HG03521 (cell line): ENCODE measurements around the gene LAMB2.

Source experiments
- ATAC-seq: cut with Tn5 transposase; IDR thresholded peaks from one replicate; pipeline ENCODE4 v1.9.1; 2021; ENCODE audit warnings: mild to moderate bottlenecking, moderate library complexity; ENCODE audit not compliant: unreplicated experiment

Gene LAMB2

GRCh38 chr3:49161808-49162530 is 29.1 kb upstream of the LAMB2 start:
- no peak for ATAC-seq

DNA sequence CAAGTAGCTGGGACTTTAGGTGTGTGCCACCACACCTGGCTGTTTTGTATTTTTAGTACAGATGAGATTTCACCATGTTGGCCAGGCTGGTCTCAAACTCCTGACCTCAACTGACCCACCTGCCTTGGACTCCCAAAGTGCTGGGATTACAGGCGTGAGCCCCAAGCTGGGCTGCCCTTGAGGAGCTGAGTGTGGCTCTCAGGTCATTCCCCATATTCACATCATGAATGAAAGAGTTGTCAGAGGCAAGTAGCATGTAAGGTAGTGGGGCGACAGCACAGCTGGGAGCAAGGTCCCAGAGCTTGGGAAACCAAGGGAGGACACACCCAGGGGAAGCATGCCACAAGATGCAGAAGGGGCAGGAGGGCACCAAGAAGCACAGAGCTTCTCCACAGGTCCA is 28.3 kb upstream of the LAMB2 start:
- ATAC-seq, result no peak

DNA sequence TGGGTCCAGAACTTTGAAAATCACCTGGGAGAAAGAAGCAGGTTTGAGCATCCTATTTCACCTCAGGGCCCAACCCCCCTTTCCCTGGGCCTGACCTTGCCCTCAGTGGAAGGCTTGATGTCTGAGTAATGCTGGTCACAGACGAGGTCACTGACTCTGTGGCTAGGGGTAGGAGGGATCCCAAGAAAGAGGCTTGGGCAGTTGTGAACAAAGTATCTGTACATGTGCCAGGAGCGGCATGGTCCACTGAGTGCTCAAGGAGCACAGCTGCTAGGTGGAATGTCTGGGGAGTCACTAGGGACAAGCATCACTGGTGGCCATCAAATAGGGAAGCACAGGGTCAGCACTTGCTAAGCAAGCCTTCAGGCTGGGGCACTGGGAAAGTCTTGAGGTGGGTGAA is 25.9 kb upstream of the LAMB2 start:
- no peak for ATAC-seq

- ATAC-seq, result no peak
Observed at GRCh38 chr3:49158103-49158709, 25.4 kb upstream of the LAMB2 start.

DNA sequence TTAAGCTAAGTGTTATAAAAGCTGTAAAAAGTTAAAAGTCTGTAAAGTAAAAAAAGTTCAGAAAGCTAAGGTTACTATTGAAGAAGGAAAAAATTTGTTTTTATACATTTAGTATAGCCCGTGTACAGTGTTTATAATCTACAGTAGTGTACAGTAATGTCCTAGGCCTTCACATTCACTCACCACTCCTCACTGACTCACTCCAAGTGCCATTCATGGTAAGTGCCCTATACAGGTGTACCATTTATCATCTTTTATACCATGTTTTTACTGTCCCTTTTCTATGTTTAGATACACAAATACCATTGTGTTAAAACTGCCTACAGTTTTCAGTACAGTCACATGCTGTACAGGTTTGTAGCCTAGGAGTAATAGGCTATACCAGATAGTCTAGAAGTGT is 24.4 kb upstream of the LAMB2 start:
- no peak for ATAC-seq

DNA sequence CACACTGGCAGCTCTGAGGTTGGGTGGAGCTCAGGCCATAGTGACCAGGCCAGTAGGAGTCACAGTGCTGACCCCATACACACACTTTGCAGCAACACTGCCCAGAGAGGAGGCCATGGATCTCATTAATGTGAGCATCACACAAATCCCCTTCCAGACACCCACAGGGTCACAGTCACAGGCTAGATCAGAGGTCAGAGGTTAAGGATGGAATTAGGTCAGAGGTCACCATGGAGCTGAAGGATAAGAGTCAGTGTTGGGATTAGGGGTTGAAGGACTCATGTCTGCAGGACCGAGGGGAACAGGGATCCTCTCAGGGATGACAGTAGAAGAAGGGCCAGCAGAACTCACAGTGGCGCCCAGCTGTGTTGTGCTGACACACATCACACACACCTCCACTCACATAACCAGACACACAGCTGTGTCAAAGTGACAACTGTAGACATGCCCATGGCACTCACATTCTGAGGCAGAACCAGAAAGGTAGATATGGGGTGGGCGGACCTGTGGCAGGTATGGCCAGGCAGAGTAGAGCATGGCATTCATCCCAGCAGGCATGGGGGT is 20.6 kb upstream of the LAMB2 start:
- no peak for ATAC-seq

DNA sequence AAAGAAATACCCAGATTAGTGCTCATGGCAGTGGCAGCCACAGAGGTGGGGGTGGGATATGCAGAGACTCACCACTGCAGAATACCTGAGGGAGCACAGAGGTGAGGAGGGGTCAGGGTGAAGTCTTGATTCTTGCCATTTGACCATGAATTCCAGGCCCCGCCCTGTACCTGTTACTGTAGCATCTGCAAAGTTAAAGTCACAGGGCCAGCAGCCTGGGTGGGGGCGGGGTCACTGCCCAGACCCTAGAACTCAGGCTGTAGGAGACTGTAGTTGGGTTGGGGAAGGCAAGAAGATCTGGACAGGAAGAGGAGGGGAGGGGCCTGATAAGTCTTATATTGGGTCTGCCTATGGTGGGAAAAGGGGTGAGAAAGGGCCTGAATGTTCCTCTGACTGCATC is 18.8 kb upstream of the LAMB2 start:
- ATAC-seq, result no peak

GRCh38 chr3:49148159-49148558 is 15.3 kb upstream of the LAMB2 start:
- ATAC-seq, result no peak

DNA sequence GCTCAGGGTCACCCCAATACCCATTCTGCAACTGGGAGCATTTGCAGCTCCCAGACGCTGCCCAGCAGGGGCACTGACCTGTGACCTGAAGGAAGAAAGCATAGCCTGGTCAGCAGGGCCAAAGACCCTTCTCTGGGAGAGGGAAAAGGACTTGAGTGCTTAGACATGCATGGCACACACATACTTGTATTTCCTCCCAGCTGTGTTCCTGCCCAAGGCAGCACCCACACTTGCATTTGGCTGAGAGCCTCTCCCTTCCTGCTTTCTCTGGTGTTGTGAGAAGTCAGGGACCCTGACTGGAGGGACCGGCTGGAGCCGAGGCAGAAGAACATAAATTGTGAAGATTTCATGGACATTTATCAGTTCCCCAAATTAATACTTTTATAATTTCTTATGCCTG is 7.2 kb upstream of the LAMB2 start:
- ATAC-seq, result no peak

- no peak for ATAC-seq
Observed at GRCh38 chr3:49135499-49135898, 2.6 kb upstream of the LAMB2 start.

GRCh38 chr3:49134471-49135265 is 1.8 kb upstream of the LAMB2 start:
- no peak for ATAC-seq

DNA sequence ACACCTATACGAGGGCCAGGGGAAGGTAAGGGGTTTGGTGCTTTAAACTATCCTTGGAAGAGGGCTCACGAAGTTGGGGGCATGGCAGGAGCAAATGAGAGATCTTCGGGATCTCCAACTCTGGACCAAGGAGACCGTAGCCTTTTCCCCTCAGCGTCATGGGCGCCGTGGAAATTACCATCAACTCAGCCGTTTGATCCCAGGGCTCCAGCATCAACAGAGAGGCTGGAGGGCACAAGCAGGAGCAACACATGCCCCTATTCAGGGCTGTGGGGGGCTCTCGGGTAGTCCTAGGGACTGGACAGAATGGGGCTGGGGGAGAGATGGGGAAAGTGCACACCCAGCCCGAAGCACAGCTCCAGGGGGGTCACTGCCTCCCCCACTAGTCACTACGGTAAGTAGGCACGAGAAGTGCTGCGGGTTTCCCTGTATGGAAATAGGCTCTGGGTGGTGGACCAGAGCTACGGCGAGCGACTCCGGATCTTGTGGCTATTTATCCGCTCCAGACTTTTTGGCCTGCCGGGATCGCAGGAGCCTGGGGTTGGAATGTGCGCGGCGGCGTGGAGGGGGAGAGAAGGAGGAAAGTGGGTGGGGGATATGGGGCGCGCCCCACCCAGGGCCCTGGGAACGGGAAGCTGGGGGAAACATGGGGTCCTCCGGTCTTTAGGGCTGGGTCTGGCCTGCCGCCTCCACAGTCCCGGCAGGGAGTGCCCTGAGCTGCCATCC is 539 bp upstream of the LAMB2 start:
- no peak for ATAC-seq

GRCh38 chr3:49132073-49132436 is 795 bp downstream of the LAMB2 start:
- no peak for ATAC-seq

- no peak for ATAC-seq
Observed at GRCh38 chr3:49131576-49131975, 1.3 kb downstream of the LAMB2 start.

DNA sequence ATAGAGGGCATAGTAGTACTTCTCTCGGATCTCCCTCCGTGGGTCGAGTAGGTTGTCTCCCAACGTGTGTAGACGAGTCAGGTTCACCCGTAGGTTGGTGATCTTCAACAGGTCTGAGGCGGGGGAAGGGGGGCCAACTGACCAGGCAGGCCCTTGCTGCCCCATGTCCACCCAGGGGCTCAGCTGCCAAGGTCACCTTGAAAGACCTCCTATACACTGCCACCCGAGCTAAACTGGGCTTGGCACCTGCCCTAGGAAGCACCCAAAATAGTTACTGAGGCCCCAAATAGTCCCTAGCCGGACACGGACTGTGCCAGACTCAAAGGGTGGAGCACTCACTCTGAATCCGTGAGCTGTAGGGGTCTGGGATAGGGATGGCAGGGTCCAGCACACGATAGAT is 1.8 kb downstream of the LAMB2 start:
- ATAC-seq, result no peak

DNA sequence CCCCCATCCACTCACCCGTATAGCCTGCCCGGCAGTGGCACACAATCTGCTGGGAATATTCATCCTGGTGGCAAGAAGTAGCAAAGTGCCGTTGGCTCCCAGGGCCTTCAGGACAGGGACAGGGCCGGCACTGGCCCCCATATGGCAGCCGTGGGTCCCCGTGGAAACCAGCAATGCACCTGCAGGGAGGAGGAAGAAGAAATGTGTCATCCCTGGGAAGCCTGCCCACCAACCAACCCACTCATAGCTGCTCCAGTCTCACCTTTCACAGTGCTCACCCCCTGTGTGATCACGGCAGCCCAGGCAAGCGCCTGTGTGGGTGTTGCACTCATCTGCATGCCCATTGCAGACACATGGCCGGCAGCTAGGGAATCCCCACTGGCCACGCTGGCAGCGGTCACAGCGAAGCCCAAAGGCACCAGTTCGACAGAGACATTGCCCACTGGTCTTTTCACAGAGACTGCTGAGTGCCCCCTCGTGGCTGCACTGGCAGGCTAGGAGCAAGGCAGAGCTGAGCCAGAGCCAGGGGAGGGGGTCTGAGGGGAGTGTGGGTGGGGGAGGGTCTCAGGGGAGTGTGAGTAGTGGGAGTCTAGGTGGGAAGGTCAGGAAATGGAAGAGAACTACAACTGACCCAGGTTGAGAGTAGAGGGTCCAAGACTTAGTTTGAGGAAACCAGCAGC is 7.7 kb downstream of the LAMB2 start:
- ATAC-seq, result no peak

DNA sequence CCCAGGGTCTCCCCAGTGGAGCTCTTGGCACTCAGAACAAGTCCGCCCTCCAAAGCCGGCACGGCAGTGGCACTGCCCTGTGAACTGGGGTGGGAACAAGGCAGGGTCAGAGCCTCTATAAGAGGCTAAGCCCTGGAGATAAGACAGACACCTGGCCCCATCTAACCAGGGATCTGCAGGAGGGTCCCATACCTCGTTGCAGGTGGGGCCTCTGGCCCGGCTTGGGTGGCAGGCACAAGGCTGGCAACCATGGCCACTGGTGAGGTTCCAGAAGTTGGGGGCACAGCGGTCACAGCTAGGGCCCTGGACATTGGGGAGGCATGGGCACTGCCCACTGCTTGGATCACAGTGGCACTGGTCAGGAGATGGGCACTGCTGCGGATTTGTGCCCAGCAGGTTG is 8.6 kb downstream of the LAMB2 start:
- ATAC-seq, result no peak

- no peak for ATAC-seq
Observed at GRCh38 chr3:49123687-49124086, 9.2 kb downstream of the LAMB2 start.

GRCh38 chr3:49122886-49123545 is 9.8 kb downstream of the LAMB2 start:
- ATAC-seq, result no peak

- ATAC-seq, result no peak
Observed at GRCh38 chr3:49122451-49122850, 10.4 kb downstream of the LAMB2 start.
